ENCODE data around the gene B4GAT1. TPM values are rescaled to one million over a fixed set of nuclear protein-coding genes. Genes with fewer than 3 reads are reported as not detected.

Gene B4GAT1
- total and polyA plus RNA-seq, 4 donors, result 12.0 to 20.8 (median 17.6) TPM

DNA sequence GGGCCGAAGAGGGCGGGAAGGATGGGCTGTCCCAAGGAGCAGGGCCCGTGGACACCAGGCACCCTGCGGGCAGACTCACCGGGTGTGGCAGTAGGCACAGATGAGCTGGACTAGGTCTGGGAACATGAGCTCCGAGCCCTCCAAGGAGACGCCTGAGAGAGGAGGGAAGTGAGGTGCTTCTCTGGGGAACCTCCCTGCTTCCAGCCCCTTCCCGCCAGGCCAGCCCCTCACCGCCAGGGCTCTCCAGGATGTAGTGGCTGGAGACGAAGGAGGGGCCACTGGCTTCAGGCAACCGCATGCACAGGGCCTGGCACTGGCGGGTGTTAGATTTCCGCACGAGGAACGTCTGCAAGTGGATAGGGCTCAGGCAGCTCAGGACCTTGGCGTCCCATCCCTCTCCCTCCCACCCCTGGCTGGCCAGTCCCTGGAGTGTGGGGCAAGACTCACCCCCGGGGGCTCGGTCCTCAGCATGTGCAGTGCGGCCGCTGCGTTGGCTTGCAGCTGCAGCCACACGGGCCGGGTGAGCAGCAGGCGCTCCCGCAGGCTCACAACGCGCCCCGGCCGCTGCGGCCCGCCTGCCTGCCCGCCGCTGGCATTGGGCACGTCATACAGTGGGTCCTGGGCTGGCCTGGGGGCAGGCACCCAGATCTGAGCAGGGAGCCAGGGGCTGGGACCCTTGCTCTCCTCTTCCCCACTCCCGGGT lies 11.7 kb downstream of the B4GAT1 start:
- Histone ChIP-seq H3K27me3 (ENCODE audit: control insufficient read depth in 4 of 4, insufficient read depth in 4 of 4, low read length in 3 of 4) (no peaks in the 10 kb centered on the region), H3K4me1 (ENCODE audit: control insufficient read depth in 4 of 4, insufficient read depth in 4 of 4, low read length in 3 of 4) (peaks cover 4 to 16% (median 8%) of the 10 kb centered on the region in 4 donors), H3K4me3 (ENCODE audit: low read depth in 1 of 3, low read length in 3 of 3) (peak overlapping the region in 2 of 3 donors; percentile 28 to 32), H3K9me3 (ENCODE audit: control insufficient read depth in 4 of 4, low read length in 3 of 4) (no peaks in the 10 kb centered on the region), H3K9ac (ENCODE audit: low read depth in 1 of 2, low read length in 2 of 2) (no peak overlapping the region), H3K27ac (ENCODE audit: low read depth in 1 of 2, low read length in 2 of 2) (peak overlapping the region; percentile 26 to 63), H3K36me3 (ENCODE audit: control insufficient read depth in 4 of 4, insufficient read depth in 3 of 4, low read depth in 1 of 4, low read length in 3 of 4) (peaks cover 3 to 22% (median 12%) of the 10 kb centered on the region in 4 donors)
- WGBS, result 23% methylated on average over 35 of the region's 35 CpGs
- no peak for TF ChIP-seq YY1 (IDR thresholded peaks at IDR 0.05)
- TF ChIP-seq, protein P1, sequence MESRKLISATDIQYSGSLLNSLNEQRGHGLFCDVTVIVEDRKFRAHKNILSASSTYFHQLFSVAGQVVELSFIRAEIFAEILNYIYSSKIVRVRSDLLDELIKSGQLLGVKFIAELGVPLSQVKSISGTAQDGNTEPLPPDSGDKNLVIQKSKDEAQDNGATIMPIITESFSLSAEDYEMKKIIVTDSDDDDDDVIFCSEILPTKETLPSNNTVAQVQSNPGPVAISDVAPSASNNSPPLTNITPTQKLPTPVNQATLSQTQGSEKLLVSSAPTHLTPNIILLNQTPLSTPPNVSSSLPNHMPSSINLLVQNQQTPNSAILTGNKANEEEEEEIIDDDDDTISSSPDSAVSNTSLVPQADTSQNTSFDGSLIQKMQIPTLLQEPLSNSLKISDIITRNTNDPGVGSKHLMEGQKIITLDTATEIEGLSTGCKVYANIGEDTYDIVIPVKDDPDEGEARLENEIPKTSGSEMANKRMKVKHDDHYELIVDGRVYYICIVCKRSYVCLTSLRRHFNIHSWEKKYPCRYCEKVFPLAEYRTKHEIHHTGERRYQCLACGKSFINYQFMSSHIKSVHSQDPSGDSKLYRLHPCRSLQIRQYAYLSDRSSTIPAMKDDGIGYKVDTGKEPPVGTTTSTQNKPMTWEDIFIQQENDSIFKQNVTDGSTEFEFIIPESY (IDR thresholded peaks at IDR 0.05), result no peak
- no peak for TF ChIP-seq SP1 (IDR thresholded peaks at IDR 0.05)
- TF ChIP-seq FOXA1 (IDR thresholded peaks at IDR 0.05), result no peak
- DNase-seq (ENCODE audit: low spot score), result no peak

DNA sequence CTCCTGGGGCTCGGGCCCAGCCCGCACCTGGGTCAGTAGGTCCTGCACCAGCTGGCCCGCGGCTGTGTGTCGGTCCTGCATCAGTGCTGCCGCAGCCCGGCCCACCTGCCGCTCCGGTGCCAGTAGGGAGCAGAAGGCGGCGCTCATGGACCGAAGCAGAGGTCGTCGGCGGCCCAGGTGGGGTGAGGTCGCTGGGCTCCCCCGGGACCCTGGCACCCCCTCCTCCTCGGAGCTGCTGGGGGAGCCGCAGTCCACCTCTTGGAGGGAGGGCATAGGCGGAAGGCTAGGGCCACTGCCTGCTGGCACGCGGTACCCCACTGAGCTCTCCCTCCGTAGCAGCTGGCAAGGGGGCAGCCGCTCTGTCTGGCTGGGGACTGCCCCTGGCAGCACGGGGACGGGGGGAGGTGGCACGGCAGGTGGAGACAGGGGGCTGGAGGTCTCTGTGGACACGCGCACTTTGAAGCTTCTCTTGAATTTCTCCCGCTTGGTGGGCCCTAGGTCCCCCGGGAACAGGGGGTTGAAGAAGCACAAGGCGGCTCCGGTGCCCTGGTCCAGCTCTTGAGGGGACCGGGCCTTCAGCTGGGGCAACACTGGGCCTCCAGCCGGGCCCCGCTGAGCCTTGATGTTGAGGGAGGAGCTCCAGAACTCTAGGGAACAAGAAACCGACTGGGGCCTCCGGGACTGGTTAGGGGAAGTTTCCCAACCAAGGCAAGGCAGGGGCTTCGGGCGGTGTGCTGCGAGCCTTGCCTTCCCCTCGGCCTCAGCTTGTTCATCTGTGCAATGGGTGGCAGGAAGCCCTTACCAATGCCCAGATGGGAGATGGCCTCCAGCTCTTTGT lies 12.6 kb downstream of the B4GAT1 start:
- H3K27ac ChIP-seq (ENCODE audit: low read depth in 1 of 2, low read length in 2 of 2), result no peak overlapping the region
- 88% methylated on average over 42 of the region's 42 CpGs for WGBS
- peaks cover 4 to 16% (median 8%) of the 10 kb centered on the region in 4 donors for H3K4me1 ChIP-seq (ENCODE audit: control insufficient read depth in 4 of 4, insufficient read depth in 4 of 4, low read length in 3 of 4)
- H3K9me3 ChIP-seq (ENCODE audit: control insufficient read depth in 4 of 4, low read length in 3 of 4), result no peaks in the 10 kb centered on the region
- no peaks in the 10 kb centered on the region for H3K27me3 ChIP-seq (ENCODE audit: control insufficient read depth in 4 of 4, insufficient read depth in 4 of 4, low read length in 3 of 4)
- H3K9ac ChIP-seq (ENCODE audit: low read depth in 1 of 2, low read length in 2 of 2), result no peak overlapping the region
- peaks cover 0 to 13% (median 6%) of the 10 kb centered on the region in 4 donors for H3K36me3 ChIP-seq (ENCODE audit: control insufficient read depth in 4 of 4, insufficient read depth in 3 of 4, low read depth in 1 of 4, low read length in 3 of 4)
- no peak overlapping the region for H3K4me3 ChIP-seq (ENCODE audit: low read depth in 1 of 3, low read length in 3 of 3)
- no peak for TF ChIP-seq ATF3 (IDR thresholded peaks at IDR 0.05)
- no peak for TF ChIP-seq NR2F2 (IDR thresholded peaks at IDR 0.05)
- no peak for TF ChIP-seq EGR1 (IDR thresholded peaks at IDR 0.05; ENCODE audit: low read depth in 2 of 2)
- no peak for TF ChIP-seq YY1 (IDR thresholded peaks at IDR 0.05)
- no peak for TF ChIP-seq RXRA (IDR thresholded peaks at IDR 0.05)
- TF ChIP-seq, protein P2, sequence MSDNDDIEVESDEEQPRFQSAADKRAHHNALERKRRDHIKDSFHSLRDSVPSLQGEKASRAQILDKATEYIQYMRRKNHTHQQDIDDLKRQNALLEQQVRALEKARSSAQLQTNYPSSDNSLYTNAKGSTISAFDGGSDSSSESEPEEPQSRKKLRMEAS (IDR thresholded peaks at IDR 0.05), result no peak
- TF ChIP-seq FOXA1 (IDR thresholded peaks at IDR 0.05), result no peak
- TF ChIP-seq SP1 (IDR thresholded peaks at IDR 0.05), result no peak
- TF ChIP-seq, protein P1 (IDR thresholded peaks at IDR 0.05), result no peak
- no peak for TF ChIP-seq TAF1 (conservative IDR thresholded peaks at IDR 0.05)
- no peak for TF ChIP-seq CTCF (IDR thresholded peaks at IDR 0.05; ENCODE audit: low read depth, low read length, missing input control)
- no peak for DNase-seq (ENCODE audit: low spot score)

Measured in liver (tissue), 9 donors.